Kidney (tissue), 14 donors: ENCODE measurements around the gene ABI3BP. TPM values are rescaled to one million over a fixed set of nuclear protein-coding genes. Genes with fewer than 3 reads are reported as not detected.

Experiments
- DNase-seq, 5 donors: peaks; one replicate each; pipeline ENCODE4 v3.0.0-alpha.2; 2013 to 2020
- FAIRE-seq: peaks from 2 replicates; lab custom pipeline; 2012; peaks lifted over from hg19 to GRCh38; lab: Jason Lieb, UNC
- H3K27ac ChIP-seq, 2 donors: one replicate each; pipeline ENCODE4 v1.7.0; 2013; ENCODE audit warnings: low read depth in 2 of 2, low read length in 2 of 2, inconsistent platforms in 1 of 2
- H3K27me3 ChIP-seq: one replicate; pipeline ENCODE4 v1.7.1; 2013; ENCODE audit warnings: low read length, inconsistent platforms; ENCODE audit not compliant: control insufficient read depth, insufficient read depth
- H3K36me3 ChIP-seq, 3 donors: one replicate each; pipeline versions ENCODE4 v1.7.0 to v1.7.1; 2013; ENCODE audit warnings: low read length in 3 of 3, control low read depth in 1 of 3, inconsistent platforms in 1 of 3; ENCODE audit not compliant: insufficient read depth in 3 of 3, control insufficient read depth in 2 of 3
- H3K4me1 ChIP-seq, 3 donors: one replicate each; pipeline versions ENCODE4 v1.7.0 to v1.7.1; 2013; ENCODE audit warnings: low read length in 3 of 3, inconsistent platforms in 1 of 3, low read depth in 1 of 3; ENCODE audit not compliant: control insufficient read depth in 2 of 3, insufficient read depth in 2 of 3
- H3K4me3 ChIP-seq, 3 donors: one replicate each; pipeline versions ENCODE4 v1.7.0 to v1.8.1; 2013; ENCODE audit warnings: low read length in 3 of 3, control low read depth in 1 of 3, inconsistent platforms in 1 of 3
- H3K9ac ChIP-seq, 3 donors: one replicate each; pipeline versions ENCODE4 v1.7.0 to v1.7.1; 2013; ENCODE audit warnings: low read length in 3 of 3, control low read depth in 1 of 3, inconsistent platforms in 1 of 3
- H3K9me3 ChIP-seq, 3 donors: one replicate each; pipeline versions ENCODE4 v1.7.0 to v1.7.1; 2013; ENCODE audit warnings: low read length in 3 of 3, control low read depth in 1 of 3, inconsistent platforms in 1 of 3; ENCODE audit not compliant: control insufficient read depth in 2 of 3, insufficient read depth in 1 of 3
- intact Hi-C: fragments of 100-400 bp; cut with DNase I; formaldehyde crosslinking; loops from one replicate; pipeline ENCODE4 v1.11.1; 2022
- polyA plus RNA-seq: library from polyadenylated mRNA; stranded (reverse); fragments of 350-450 nt; fragmentation: Illumina TruSeq; extraction: RNeasy Lipid Tissue Mini Kit (QIAGEN cat#74804); gene quantifications from one replicate; pipeline ENCODE4 v1.2.3, GENCODE V29; 2014; ENCODE audit warnings: low read depth, low replicate concordance; ENCODE audit not compliant: insufficient read depth
- total RNA-seq: library from RNA; stranded (reverse); fragmentation: NEBNext Ultra II Directional; extraction: Animal tissue kit (Norgen Biotek cat#: 25700); gene quantifications from one replicate; pipeline ENCODE4 v1.2.1, GENCODE V29; 2021
- TF ChIP-seq, protein P1 (sequence below): IDR thresholded peaks from 3 replicates; pipeline ENCODE4 v1.5.1; 2012; ENCODE audit warnings: mild to moderate bottlenecking, moderate library complexity, borderline replicate concordance; ENCODE audit not compliant: insufficient read depth; ENCODE audit errors: extremely low read depth
- donor health status: control.
- donor health status: control.
- donor health status: control.
- donor health status: control.
- donor health status: control.
- donor health status: DM: yes; HTN: yes; CAD: no.
- donor health status: Normal renal cell carcinoma (clear cell type).

The ABI3BP gene
- total and polyA plus RNA-seq, 2 donors from 2014 or later, result 7.1 to 160 TPM

DNA sequence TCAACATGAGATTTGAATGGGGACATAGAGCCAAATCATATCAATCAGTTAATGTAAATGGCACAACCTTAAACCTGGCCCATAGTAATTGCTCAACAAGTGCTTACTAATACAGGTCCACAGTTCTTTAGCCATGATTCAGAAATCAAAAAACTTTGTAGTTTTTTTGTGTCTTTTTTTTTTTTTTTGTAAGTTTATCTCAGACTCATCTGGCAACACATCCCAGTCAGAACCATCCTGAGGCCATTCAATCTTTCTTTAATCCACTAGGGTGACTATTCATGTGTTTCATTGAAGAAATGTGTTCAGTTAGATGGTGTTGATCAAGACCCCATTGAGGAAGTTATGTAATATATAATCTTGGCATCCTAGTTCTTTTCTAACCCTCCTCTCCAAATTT is 65.4 kb downstream of the ABI3BP start:
- Histone ChIP-seq H3K4me1 (no peaks in the 10 kb centered on the region), H3K9ac (no peak overlapping the region), H3K9me3 (no peaks in the 10 kb centered on the region), H3K27ac (no peak overlapping the region), H3K36me3 (no peaks in the 10 kb centered on the region), H3K4me3 (no peak overlapping the region), H3K27me3 (no peaks in the 10 kb centered on the region)
- FAIRE-seq (no peak), DNase-seq (no peak)
- intact Hi-C loops, result no loop called here
- TF ChIP-seq, protein P1, sequence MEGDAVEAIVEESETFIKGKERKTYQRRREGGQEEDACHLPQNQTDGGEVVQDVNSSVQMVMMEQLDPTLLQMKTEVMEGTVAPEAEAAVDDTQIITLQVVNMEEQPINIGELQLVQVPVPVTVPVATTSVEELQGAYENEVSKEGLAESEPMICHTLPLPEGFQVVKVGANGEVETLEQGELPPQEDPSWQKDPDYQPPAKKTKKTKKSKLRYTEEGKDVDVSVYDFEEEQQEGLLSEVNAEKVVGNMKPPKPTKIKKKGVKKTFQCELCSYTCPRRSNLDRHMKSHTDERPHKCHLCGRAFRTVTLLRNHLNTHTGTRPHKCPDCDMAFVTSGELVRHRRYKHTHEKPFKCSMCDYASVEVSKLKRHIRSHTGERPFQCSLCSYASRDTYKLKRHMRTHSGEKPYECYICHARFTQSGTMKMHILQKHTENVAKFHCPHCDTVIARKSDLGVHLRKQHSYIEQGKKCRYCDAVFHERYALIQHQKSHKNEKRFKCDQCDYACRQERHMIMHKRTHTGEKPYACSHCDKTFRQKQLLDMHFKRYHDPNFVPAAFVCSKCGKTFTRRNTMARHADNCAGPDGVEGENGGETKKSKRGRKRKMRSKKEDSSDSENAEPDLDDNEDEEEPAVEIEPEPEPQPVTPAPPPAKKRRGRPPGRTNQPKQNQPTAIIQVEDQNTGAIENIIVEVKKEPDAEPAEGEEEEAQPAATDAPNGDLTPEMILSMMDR, result no peak

DNA sequence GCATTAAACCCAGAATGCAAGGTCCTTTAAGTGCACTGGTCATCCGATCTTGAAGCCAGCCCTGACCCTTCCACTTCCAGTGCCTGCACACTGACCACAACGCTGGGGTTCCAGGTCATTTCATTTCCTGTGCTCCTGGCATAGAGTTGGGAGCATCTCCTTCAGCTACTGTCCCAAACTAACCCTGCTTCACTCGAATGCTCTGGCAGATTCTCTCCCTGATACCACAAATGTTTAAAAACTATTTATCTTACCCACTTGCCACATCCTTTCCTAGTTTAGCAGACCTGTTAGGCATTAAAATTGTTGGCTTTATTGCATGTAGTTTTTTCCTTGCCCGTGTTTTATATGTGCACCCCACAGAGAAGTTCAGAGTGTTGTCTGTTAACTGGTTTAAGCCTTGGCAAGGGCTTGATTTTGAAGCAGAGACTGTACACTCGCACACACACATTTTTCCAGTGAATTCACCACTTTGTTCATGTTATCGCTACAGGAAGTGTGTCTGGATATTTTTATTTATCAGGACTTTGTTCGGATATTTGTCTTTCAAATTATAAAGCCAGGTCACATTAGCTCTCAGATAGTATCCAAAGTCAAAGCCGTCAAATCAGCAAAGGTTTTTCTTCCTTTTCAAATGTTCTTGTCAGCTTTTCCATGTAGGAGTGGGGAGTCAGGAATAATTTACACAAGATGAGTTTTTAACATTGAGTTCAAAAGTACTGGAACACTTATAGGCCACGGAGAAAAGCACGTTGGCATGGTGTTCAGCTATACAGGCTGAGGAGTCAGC is 77.3 kb downstream of the ABI3BP start:
- DNase-seq (no peak), FAIRE-seq (no peak)
- peaks cover 0 to 24% (median 7%) of the 10 kb centered on the region in 3 donors for H3K4me1 ChIP-seq
- TF ChIP-seq, protein P1, result no peak
- intact Hi-C loops, result no loop called here
- peak overlapping the region in 1 of 3 donors; percentile 24 for H3K9ac ChIP-seq
- H3K36me3 ChIP-seq, result no peaks in the 10 kb centered on the region
- H3K4me3 ChIP-seq, result peak overlapping the region in 1 of 3 donors; percentile 9
- no peaks in the 10 kb centered on the region for H3K27me3 ChIP-seq
- no peaks in the 10 kb centered on the region for H3K9me3 ChIP-seq
- H3K27ac ChIP-seq, result no peak overlapping the region

DNA sequence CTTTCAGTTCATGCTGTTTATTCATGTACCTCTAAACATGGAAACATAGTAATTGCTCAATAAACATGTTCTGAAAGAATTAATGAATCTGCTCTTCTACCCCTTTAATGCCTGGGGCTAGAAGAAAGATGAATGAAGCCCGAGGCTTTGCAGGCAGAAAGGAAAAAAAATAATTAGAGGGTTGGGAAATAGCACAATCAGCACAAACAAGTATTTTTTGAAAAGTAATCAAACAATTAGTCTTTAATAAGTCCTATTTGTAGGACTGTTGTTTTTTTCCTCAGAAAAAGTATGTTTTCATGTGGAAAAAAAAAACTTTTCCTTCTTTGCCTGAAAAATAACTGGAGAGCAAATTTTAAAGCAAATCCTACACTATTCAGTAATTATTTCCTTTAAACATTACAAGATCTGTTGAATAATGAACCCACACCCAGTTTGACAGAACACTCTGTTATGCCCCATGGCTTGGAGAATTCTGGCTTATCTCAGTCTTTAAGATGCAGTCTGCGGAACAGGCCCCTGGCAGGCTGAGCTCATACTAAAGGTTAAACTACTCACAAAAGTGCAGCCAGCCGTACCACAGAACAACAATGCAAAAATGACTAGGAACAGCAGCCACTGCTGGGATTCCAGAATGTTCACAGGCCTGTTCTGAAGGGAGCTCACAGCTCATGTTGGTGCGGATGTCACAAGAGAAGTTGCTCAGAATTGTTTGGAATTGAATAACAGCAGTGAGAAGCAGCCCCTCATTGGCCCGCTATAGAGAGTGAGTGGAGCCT is 79.2 kb downstream of the ABI3BP start:
- Histone ChIP-seq H3K27ac (peak overlapping the region in 1 of 2 donors; percentile 29), H3K27me3 (no peaks in the 10 kb centered on the region), H3K9me3 (no peaks in the 10 kb centered on the region), H3K4me1 (peaks cover 0 to 24% (median 7%) of the 10 kb centered on the region in 3 donors), H3K9ac (no peak overlapping the region), H3K4me3 (no peak overlapping the region), H3K36me3 (no peaks in the 10 kb centered on the region)
- DNase-seq (peak; percentile 29 to 74 (median 60)), FAIRE-seq (peak; percentile 75)
- TF ChIP-seq, protein P1, result no peak
- intact Hi-C loops, result no loop called here
